Loucy (cell line): ENCODE results near the gene GRIP1.

Experiments
- EZH2phosphoT487 ChIP-seq: fragments of 200-600 bp; IDR thresholded peaks from 2 replicates; pipeline ENCODE4 v1.6.1; 2018; ENCODE audit warnings: antibody characterized with exemption, mild to moderate bottlenecking, moderate library complexity, borderline replicate concordance
- TF ChIP-seq, protein P1 (sequence below): fragments of 200-600 bp; sonication (generic); conservative IDR thresholded peaks from 2 replicates; pipeline ENCODE4 v1.5.1; 2014; ENCODE audit warnings: mild to moderate bottlenecking, antibody characterized with exemption, low read length

DNA sequence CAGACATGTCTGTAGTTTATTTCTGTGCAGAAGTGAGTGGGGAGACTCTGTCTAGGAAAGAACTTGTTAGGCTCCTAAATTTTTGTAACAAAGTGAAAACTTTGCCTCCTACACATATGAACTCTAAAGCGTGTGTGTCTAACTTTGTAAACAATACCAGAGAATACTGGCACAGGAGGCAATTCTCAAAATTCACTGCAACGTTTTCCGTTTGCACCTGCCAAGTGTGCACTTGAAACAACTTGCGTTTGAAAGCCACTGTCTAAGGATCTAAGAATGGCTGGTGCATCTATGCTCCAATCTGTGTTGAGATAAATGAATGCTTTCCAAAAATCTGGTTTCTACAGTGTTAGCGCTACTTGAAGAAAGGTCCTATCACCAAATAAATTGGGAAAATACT lies 15.3 kb downstream of the GRIP1 start:
- TF ChIP-seq, protein P1, sequence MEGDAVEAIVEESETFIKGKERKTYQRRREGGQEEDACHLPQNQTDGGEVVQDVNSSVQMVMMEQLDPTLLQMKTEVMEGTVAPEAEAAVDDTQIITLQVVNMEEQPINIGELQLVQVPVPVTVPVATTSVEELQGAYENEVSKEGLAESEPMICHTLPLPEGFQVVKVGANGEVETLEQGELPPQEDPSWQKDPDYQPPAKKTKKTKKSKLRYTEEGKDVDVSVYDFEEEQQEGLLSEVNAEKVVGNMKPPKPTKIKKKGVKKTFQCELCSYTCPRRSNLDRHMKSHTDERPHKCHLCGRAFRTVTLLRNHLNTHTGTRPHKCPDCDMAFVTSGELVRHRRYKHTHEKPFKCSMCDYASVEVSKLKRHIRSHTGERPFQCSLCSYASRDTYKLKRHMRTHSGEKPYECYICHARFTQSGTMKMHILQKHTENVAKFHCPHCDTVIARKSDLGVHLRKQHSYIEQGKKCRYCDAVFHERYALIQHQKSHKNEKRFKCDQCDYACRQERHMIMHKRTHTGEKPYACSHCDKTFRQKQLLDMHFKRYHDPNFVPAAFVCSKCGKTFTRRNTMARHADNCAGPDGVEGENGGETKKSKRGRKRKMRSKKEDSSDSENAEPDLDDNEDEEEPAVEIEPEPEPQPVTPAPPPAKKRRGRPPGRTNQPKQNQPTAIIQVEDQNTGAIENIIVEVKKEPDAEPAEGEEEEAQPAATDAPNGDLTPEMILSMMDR, result no peak
- TF ChIP-seq EZH2phosphoT487, result no peak
